Mesendoderm (in vitro differentiated cells): Measurements from ENCODE around the gene BCAR3.

ENCODE experiments used
- DNase-seq: peaks from one replicate; pipeline ENCODE4 v3.0.0; 2013
- H2AK5ac ChIP-seq: 2 replicates; pipeline ENCODE4 v1.6.1; 2013; ENCODE audit warnings: low read length, inconsistent platforms
- H2BK120ac ChIP-seq: 2 replicates; pipeline ENCODE4 v1.6.1; 2013; ENCODE audit warnings: low read depth, mild to moderate bottlenecking, low read length, moderate library complexity, mixed read lengths
- H2BK15ac ChIP-seq: replicated peaks from 2 replicates; pipeline ENCODE4 v1.6.1; 2013; ENCODE audit warnings: low read depth, mild to moderate bottlenecking, moderate library complexity
- H2BK5ac ChIP-seq: 2 replicates; pipeline ENCODE4 v1.6.1; 2013; ENCODE audit warnings: low read length, inconsistent platforms
- H3K18ac ChIP-seq: 2 replicates; pipeline ENCODE4 v1.6.1; 2013; ENCODE audit warnings: mild to moderate bottlenecking, low read length, mixed read lengths
- H3K23ac ChIP-seq: one replicate; pipeline ENCODE4 v1.6.1; 2013; ENCODE audit warnings: low read length
- H3K27ac ChIP-seq: 2 replicates; pipeline ENCODE4 v1.5.1; 2013; ENCODE audit warnings: low read depth, mild to moderate bottlenecking, inconsistent platforms, low read length, moderate library complexity
- H3K27me3 ChIP-seq: 2 replicates; pipeline ENCODE4 v1.6.1; 2013; ENCODE audit warnings: low read length, control low read depth, mild to moderate bottlenecking, inconsistent platforms; ENCODE audit not compliant: insufficient read depth, poor library complexity
- H3K36me3 ChIP-seq: 2 replicates; pipeline ENCODE4 v1.6.1; 2013; ENCODE audit warnings: low read length, inconsistent platforms; ENCODE audit not compliant: control insufficient read depth, insufficient read depth
- H3K4ac ChIP-seq: one replicate; pipeline ENCODE4 v1.6.1; 2013; ENCODE audit warnings: low read depth, mild to moderate bottlenecking, low read length, moderate library complexity
- H3K4me1 ChIP-seq: 2 replicates; pipeline ENCODE4 v1.6.1; 2013; ENCODE audit warnings: low read depth, low read length, inconsistent platforms; ENCODE audit not compliant: control insufficient read depth
- H3K4me2 ChIP-seq: 2 replicates; pipeline ENCODE4 v1.6.1; 2013; ENCODE audit warnings: low read length
- H3K4me3 ChIP-seq: 2 replicates; pipeline ENCODE4 v1.5.1; 2013; ENCODE audit warnings: mild to moderate bottlenecking, low read length
- H3K56ac ChIP-seq: one replicate; pipeline ENCODE4 v1.6.1; 2013; ENCODE audit warnings: low read length
- H3K79me1 ChIP-seq: 2 replicates; pipeline ENCODE4 v1.6.1; 2013; ENCODE audit warnings: low read length, inconsistent platforms
- H3K79me2 ChIP-seq: 2 replicates; pipeline ENCODE4 v1.6.1; 2013; ENCODE audit warnings: mild to moderate bottlenecking, low read length; ENCODE audit not compliant: control insufficient read depth, insufficient read depth
- H3K9ac ChIP-seq: 2 replicates; pipeline ENCODE4 v1.6.1; 2013; ENCODE audit warnings: low read length, inconsistent platforms
- H4K5ac ChIP-seq: one replicate; pipeline ENCODE4 v1.6.1; 2013; ENCODE audit warnings: low read length
- H4K8ac ChIP-seq: one replicate; pipeline ENCODE4 v1.6.1; 2013; ENCODE audit warnings: low read depth, mild to moderate bottlenecking, control low read depth, low read length, moderate library complexity
- WGBS: extraction: QIAGEN DNeasy Blood & Tissue Kit; methylation state at CpG from one replicate; pipeline ENCODE4 v1.1.7; 2013; ENCODE audit warnings: low lambda C conversion rate, missing lambda C conversion rate; ENCODE audit not compliant: insufficient coverage; ENCODE audit errors: extremely low coverage; 5-methylcytosine and 5-hydroxymethylcytosine counted together

BCAR3 gene

GRCh38 chr1:93605026-93605568, 76.5 kb downstream of the BCAR3 start:
- Histone ChIP-seq H3K56ac (no peak overlapping the region), H3K9ac (no peak overlapping the region), H3K27me3 (no peaks in the 10 kb centered on the region), H3K23ac (no peak overlapping the region), H2BK5ac (no peak overlapping the region), H3K27ac (no peak overlapping the region), H2AK5ac (no peak overlapping the region), H4K8ac (no peak overlapping the region), H4K5ac (no peak overlapping the region), H3K4me3 (no peak overlapping the region), H3K4me1 (peaks cover 21% of the 10 kb centered on the region), H2BK15ac (no peak overlapping the region), H3K4ac (no peak overlapping the region), H3K79me1 (peaks cover 56% of the 10 kb centered on the region), H3K18ac (no peak overlapping the region), H3K4me2 (no peak overlapping the region), H3K36me3 (no peaks in the 10 kb centered on the region), H3K79me2 (peaks cover 66% of the 10 kb centered on the region), H2BK120ac (no peak overlapping the region)
- no peak for DNase-seq
- no CpG with 5 or more reads among the region's 10 CpGs for WGBS

GRCh38 chr1:93604411-93604810, 77.2 kb downstream of the BCAR3 start:
- H3K4ac ChIP-seq = no peak overlapping the region
- no peak overlapping the region for H4K5ac ChIP-seq
- H3K18ac ChIP-seq = no peak overlapping the region
- no peak overlapping the region for H2BK120ac ChIP-seq
- no peak overlapping the region for H2BK15ac ChIP-seq
- no peak overlapping the region for H3K4me3 ChIP-seq
- no peak overlapping the region for H3K9ac ChIP-seq
- no peak overlapping the region for H2BK5ac ChIP-seq
- peaks cover 66% of the 10 kb centered on the region for H3K79me2 ChIP-seq
- H2AK5ac ChIP-seq = no peak overlapping the region
- no peak overlapping the region for H3K4me2 ChIP-seq
- H3K23ac ChIP-seq = no peak overlapping the region
- no CpG with 5 or more reads among the region's 1 CpG for WGBS
- no peaks in the 10 kb centered on the region for H3K27me3 ChIP-seq
- H3K27ac ChIP-seq = no peak overlapping the region
- H3K4me1 ChIP-seq = peaks cover 15% of the 10 kb centered on the region
- H4K8ac ChIP-seq = no peak overlapping the region
- peaks cover 56% of the 10 kb centered on the region for H3K79me1 ChIP-seq
- DNase-seq = no peak
- H3K56ac ChIP-seq = no peak overlapping the region
- H3K36me3 ChIP-seq = no peaks in the 10 kb centered on the region

DNA sequence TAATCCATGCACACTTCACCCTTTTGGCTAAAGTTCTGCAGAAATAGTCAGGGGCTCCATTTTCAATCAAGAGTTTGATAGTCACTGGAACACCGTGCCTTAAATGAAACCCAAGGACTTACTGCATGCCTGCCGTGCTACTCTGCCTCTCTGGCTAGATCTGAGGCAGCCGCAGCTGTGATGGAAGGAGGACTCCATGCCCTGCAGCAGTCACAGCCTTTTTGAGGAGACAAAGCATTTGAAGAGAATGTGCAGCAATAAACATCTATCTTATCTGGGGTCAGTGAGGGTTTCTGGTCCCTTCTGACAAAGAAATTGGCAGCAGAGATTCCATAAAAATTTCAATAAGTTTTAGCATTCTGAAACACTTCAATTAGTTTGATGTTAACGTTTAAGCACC, 78.0 kb downstream of the BCAR3 start:
- H3K27ac ChIP-seq = no peak overlapping the region

DNA sequence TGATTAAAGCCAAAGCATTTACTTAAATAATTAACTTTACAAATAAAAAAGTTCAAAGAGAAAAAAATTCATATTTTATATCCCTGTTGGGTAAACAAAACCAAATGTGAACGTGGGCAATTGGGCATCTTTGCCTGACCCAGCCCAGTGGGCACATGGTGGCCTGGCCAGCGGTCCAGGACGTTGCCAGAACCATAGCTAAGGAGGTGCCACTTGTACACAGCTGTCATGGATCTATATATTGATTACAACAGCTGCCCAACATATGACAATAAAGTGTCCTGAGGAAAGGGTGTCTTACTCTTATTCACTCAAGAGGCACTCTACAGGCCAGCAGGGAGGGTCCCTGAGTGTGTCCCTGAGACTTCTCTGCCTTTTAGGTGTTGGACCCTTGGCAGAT, 78.5 kb downstream of the BCAR3 start:
- peaks cover 56% of the 10 kb centered on the region for H3K79me1 ChIP-seq
- H4K8ac ChIP-seq = no peak overlapping the region
- H3K56ac ChIP-seq = no peak overlapping the region
- no peak overlapping the region for H3K27ac ChIP-seq
- H3K4ac ChIP-seq = peak overlapping the region; percentile 65
- H3K18ac ChIP-seq = no peak overlapping the region
- peaks cover 65% of the 10 kb centered on the region for H3K79me2 ChIP-seq
- H4K5ac ChIP-seq = no peak overlapping the region
- H3K4me3 ChIP-seq = no peak overlapping the region
- peaks cover 11% of the 10 kb centered on the region for H3K4me1 ChIP-seq
- no peak overlapping the region for H2BK120ac ChIP-seq
- no peak overlapping the region for H3K4me2 ChIP-seq
- no peak overlapping the region for H2BK5ac ChIP-seq
- H3K36me3 ChIP-seq = no peaks in the 10 kb centered on the region
- no CpG with 5 or more reads among the region's 3 CpGs for WGBS
- no peaks in the 10 kb centered on the region for H3K27me3 ChIP-seq
- H3K23ac ChIP-seq = no peak overlapping the region
- DNase-seq = no peak
- no peak overlapping the region for H2BK15ac ChIP-seq
- H2AK5ac ChIP-seq = no peak overlapping the region
- H3K9ac ChIP-seq = no peak overlapping the region

More for the DNA sequence above, 78.0 kb downstream of the BCAR3 start:
- Histone ChIP-seq H2BK5ac (no peak overlapping the region), H3K4me3 (no peak overlapping the region), H3K4ac (peak overlapping the region; percentile 65), H3K4me2 (no peak overlapping the region), H3K9ac (no peak overlapping the region), H2BK15ac (no peak overlapping the region), H4K5ac (no peak overlapping the region), H3K4me1 (peaks cover 13% of the 10 kb centered on the region), H3K27me3 (no peaks in the 10 kb centered on the region), H4K8ac (no peak overlapping the region), H3K79me2 (peaks cover 67% of the 10 kb centered on the region), H3K18ac (no peak overlapping the region), H3K79me1 (peaks cover 57% of the 10 kb centered on the region), H3K56ac (no peak overlapping the region), H2AK5ac (no peak overlapping the region), H2BK120ac (no peak overlapping the region), H3K36me3 (no peaks in the 10 kb centered on the region), H3K23ac (no peak overlapping the region)
- no peak for DNase-seq
- WGBS = no CpG with 5 or more reads among the region's 4 CpGs

DNA sequence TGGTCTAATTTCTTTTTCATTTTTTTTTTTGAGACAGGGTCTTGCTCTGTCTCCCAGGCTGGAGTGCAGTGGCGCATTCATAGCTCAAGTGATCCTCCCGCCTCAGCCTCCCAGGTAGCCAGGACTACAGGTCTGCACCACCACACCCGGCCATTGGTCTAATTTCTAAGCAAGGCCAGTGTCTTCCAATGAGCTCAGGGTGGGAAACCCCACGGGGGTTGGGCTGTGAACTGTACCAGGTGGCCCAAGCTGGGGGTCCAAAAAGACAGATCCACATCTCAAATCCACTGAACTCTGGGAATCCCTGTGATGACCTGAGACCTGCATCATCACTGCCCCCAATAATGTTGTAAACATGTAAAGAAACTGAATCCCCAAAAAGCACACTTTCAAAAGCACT, 79.5 kb downstream of the BCAR3 start:
- H4K5ac ChIP-seq = no peak overlapping the region
- DNase-seq = no peak
- no peak overlapping the region for H2AK5ac ChIP-seq
- no peak overlapping the region for H3K9ac ChIP-seq
- peaks cover 56% of the 10 kb centered on the region for H3K79me1 ChIP-seq
- no peak overlapping the region for H3K4ac ChIP-seq
- peaks cover 63% of the 10 kb centered on the region for H3K79me2 ChIP-seq
- no peak overlapping the region for H2BK15ac ChIP-seq
- no peak overlapping the region for H3K4me3 ChIP-seq
- H4K8ac ChIP-seq = no peak overlapping the region
- no peak overlapping the region for H3K18ac ChIP-seq
- H3K56ac ChIP-seq = no peak overlapping the region
- no peak overlapping the region for H3K27ac ChIP-seq
- no peak overlapping the region for H3K23ac ChIP-seq
- no CpG with 5 or more reads among the region's 4 CpGs for WGBS
- no peaks in the 10 kb centered on the region for H3K27me3 ChIP-seq
- H2BK5ac ChIP-seq = no peak overlapping the region
- H2BK120ac ChIP-seq = no peak overlapping the region
- no peak overlapping the region for H3K4me2 ChIP-seq
- H3K36me3 ChIP-seq = no peaks in the 10 kb centered on the region
- H3K4me1 ChIP-seq = peaks cover 10% of the 10 kb centered on the region

- peaks cover 10% of the 10 kb centered on the region for H3K4me1 ChIP-seq
- no peak for DNase-seq
- no peak overlapping the region for H3K18ac ChIP-seq
- H3K4me2 ChIP-seq = no peak overlapping the region
- H3K27ac ChIP-seq = no peak overlapping the region
- no peaks in the 10 kb centered on the region for H3K36me3 ChIP-seq
- WGBS = no CpG with 5 or more reads among the region's 1 CpG
- H3K9ac ChIP-seq = no peak overlapping the region
- H3K79me1 ChIP-seq = peaks cover 56% of the 10 kb centered on the region
- no peak overlapping the region for H3K56ac ChIP-seq
- H2BK15ac ChIP-seq = no peak overlapping the region
- H2BK5ac ChIP-seq = no peak overlapping the region
- H3K4me3 ChIP-seq = no peak overlapping the region
- H4K5ac ChIP-seq = no peak overlapping the region
- H2AK5ac ChIP-seq = no peak overlapping the region
- H3K4ac ChIP-seq = no peak overlapping the region
- H3K27me3 ChIP-seq = no peaks in the 10 kb centered on the region
- no peak overlapping the region for H4K8ac ChIP-seq
- H3K79me2 ChIP-seq = peaks cover 61% of the 10 kb centered on the region
- H3K23ac ChIP-seq = no peak overlapping the region
- no peak overlapping the region for H2BK120ac ChIP-seq
These were observed 80.0 kb downstream of the BCAR3 start for GRCh38 chr1:93601686-93602085.
